GM12873 (cell line): ENCODE measurements around the gene BTBD9.

Source experiments
- TF ChIP-seq, protein P1 (sequence below): IDR thresholded peaks from 2 replicates; pipeline ENCODE4 v1.5.1; 2012; ENCODE audit warnings: low read depth, mild to moderate bottlenecking, moderate library complexity, low read length, control low read depth; ENCODE audit not compliant: insufficient read depth; ENCODE audit errors: missing control alignments

Gene BTBD9

DNA sequence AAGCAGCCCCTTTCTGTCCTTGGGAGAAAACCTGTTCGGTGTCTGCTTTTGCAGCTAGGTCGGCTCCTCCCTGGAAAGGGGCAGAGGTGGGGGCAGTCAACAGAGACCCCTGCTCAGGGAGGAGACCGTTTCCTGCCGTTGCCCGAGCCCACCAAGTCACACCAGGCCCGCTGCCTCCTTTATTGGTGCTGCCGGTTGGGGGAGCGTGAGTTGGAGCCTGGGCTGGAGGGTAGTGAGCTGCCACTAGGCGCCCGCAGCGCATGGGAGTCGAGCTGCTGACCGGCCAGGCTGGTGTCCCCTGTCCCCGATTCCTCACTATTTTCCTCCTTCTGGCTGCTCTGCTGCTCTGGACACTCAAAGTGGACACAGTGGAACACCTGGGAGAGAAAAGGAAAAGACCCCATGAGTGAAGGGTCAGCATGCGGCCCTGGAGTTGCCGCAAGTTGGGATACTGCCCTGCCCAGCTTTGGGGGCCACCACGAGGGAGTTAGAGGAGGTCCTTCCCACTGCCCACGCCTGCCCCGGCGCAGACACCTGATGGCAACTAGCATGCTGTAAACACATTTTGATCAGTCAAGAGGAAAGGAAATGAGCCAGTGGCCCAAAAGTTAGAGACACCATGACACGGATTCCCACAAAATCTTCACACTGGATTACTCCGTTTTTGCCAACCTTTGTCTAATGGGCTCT, 464.8 kb downstream of the BTBD9 start:
- TF ChIP-seq, protein P1, sequence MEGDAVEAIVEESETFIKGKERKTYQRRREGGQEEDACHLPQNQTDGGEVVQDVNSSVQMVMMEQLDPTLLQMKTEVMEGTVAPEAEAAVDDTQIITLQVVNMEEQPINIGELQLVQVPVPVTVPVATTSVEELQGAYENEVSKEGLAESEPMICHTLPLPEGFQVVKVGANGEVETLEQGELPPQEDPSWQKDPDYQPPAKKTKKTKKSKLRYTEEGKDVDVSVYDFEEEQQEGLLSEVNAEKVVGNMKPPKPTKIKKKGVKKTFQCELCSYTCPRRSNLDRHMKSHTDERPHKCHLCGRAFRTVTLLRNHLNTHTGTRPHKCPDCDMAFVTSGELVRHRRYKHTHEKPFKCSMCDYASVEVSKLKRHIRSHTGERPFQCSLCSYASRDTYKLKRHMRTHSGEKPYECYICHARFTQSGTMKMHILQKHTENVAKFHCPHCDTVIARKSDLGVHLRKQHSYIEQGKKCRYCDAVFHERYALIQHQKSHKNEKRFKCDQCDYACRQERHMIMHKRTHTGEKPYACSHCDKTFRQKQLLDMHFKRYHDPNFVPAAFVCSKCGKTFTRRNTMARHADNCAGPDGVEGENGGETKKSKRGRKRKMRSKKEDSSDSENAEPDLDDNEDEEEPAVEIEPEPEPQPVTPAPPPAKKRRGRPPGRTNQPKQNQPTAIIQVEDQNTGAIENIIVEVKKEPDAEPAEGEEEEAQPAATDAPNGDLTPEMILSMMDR: no peak

DNA sequence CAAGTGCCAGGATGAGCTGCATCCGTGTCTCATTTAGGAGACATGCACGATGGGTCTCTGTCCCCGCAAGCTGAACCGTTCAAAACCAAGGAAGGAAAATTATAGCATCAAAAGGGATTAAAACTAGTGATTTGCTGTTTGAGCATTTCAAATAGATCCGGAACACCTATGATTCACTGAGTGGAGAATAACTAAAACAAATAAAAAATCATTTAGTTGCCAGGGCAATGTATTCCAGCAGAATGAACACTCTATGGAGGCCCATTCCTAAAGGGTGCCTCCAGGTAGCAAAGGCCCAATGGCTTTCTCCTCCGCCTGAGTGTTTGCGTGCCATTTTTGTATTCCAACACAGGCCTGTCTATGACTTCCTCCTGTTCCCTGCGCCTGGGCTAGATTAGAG, 465.4 kb downstream of the BTBD9 start:
- TF ChIP-seq, protein P1: no peak

DNA sequence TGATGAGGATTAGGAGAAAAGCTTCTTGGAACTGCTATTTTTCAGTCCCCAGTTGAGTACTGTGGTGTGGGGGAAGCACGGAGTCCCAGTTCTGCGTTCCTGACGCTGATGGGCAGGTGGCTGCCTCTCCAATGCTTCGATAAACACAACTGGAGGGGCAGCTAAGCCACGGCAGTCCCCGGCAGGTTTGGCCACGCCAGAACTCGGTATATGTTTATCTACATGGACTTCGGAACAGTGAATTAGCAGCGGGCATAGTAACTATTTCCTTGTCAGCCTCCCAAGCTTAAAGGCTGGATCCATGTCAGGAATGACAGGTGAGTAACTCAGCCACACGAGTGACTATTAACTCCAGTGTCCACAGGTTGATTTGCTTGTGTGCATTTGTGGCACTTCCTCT, 465.8 kb downstream of the BTBD9 start:
- TF ChIP-seq, protein P1: no peak

DNA sequence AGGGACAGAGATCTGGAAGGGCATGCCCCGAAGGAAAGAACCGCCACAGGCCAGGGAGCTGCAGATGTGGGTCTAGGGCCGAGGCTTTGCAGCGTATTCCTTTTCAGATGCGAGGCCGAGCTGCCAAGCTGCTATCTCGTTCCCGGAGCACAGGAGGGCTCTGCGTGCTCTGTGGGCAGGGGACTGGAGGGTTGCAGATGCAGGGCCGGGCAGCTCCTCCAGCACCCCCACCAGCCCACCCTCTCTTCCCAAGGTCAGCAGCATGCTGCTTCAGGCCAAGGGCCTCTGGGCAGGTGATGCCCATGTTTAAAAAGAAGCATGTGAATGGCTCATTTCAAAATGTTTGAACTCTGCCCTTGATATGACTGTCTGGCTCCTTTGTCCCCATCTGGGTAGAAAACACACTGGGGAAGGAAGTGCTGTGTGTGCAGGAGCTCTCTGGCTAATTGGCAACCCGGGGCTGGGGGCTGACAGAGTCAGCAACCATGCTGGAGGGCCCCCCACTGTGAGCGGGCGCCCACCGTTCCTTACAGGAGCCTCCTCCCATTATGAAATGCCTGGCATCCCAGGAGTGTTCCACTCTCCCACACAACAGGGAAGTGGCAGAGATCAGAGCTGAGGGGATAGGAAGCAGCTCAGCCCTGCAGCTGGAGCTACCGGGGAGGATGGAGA, 466.9 kb downstream of the BTBD9 start:
- TF ChIP-seq, protein P1: no peak

DNA sequence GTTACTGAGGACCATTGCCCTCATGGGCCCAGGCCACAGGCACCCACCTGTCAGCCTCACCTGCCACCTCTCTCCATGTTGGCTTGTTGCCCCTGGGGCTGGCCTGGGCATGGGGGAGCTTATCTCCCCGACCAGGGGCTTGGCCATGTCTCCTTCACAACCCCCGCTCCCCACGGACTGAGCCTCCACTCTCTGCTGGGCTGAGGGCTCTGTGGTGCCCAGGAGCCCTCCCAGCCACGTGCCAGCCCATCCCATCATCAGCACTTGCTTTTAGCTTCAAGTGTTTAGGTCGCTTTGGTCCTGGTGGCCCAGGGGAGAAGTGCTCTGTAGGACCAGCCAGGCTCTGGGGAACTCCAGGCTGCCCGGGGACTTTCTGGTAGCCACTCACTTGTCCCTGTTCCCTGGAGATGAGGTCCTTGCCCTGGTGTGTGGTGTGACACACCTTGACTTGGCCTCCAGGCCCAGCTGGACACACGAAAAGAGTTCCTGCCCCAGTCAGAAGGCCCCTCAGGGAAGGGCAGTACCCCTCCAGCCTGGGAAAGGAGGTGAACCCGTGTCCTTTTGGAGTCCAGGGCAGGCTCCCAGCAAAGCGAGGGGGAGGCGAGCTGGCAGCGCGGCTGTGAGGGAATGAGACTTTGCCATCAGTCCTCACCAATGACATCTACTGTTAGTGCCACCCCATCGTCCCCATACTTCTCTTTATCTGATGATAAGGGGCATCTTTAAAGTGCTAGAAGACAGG, 467.6 kb downstream of the BTBD9 start:
- TF ChIP-seq, protein P1: no peak

DNA sequence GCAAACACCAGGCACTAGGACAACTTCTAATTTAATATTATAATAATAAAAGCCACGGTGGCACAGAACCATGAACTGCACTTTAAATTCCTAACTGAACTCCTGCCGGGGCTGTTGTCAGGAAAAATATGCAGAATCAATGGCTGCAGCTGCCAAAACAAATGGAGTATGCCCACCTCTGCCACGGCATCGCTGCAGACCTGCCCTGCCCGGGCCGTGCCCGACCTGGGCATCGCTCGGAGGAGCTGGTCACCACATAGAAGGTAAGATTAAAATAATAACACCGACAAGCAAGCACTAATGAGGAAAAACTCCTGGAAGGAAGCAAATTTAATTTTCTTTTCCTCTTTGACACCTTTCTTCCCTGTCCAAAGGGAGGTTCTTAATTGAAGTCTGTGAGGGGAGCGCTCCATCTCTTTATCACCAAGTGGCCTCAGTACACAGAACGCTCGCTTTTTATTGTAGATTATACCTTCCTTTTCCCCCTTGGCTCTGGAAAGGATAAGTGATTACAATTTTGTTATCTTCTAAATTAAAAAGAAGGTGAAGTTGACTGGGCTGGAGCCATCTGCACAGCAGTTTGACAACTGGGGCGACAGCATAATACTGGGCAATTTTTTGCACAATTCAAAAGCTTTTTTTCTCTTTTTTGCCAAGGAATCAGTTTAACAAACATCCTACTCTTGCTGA, 468.9 kb downstream of the BTBD9 start:
- TF ChIP-seq, protein P1: no peak

DNA sequence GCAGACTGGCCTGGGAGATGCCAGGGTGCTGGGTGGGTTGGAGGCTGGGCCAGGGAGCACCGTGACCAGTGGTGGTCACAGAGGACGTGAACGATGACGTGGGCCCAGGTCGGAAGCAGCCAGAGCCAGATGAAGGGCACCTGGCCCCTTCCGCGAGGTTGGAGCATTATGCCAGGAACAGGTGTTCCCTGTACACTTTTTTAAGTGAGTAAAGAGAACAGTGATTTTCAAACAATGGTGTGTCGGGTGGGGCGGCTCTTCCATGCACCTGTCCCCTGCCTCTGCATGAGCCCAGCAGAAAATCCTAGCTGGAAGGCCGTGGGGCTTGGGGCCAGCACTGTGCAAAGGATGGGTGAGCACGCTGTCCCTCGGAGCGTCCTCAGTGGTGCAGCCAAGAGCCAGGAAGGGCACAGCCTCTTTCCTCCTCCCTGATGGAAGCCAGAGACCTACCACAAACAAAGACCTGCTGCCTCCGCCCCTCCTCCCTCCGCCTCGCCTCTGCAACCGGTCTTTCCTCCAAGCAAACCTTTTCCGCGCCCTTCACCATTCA, 469.7 kb downstream of the BTBD9 start:
- TF ChIP-seq, protein P1: no peak
